KMS-11 (cell line): ENCODE data around the gene FBXW8.

Source experiments
- H2AFZ ChIP-seq: fragments of 200-600 bp; sonication (generic); 2 replicates; pipeline ENCODE4 v1.6.1; 2016; ENCODE audit warnings: antibody characterized with exemption, mixed run types, low read depth
- H3K27ac ChIP-seq: fragments of 200-600 bp; sonication (generic); 2 replicates; pipeline ENCODE4 v1.6.1; 2016; ENCODE audit warnings: mild to moderate bottlenecking, mixed run types
- H3K27me3 ChIP-seq: fragments of 200-600 bp; sonication (generic); 2 replicates; pipeline ENCODE4 v1.6.1; 2017; ENCODE audit warnings: mild to moderate bottlenecking, low read depth, mixed run types, moderate library complexity; ENCODE audit not compliant: insufficient read depth
- H3K36me3 ChIP-seq: fragments of 200-600 bp; sonication (generic); 2 replicates; pipeline ENCODE4 v1.6.1; 2017; ENCODE audit warnings: mild to moderate bottlenecking, mixed run types; ENCODE audit not compliant: insufficient read depth
- H3K4me1 ChIP-seq: fragments of 200-600 bp; sonication (generic); 2 replicates; pipeline ENCODE4 v1.6.1; 2016; ENCODE audit warnings: mild to moderate bottlenecking, low read depth, mixed run types; ENCODE audit not compliant: poor library complexity, severe bottlenecking
- H3K4me2 ChIP-seq: fragments of 200-600 bp; sonication (generic); 2 replicates; pipeline ENCODE4 v1.7.0; 2016; ENCODE audit warnings: mild to moderate bottlenecking, mixed run types
- H3K4me3 ChIP-seq: fragments of 200-600 bp; sonication (generic); IDR thresholded peaks from 2 replicates; pipeline ENCODE4 v1.6.1; 2017; ENCODE audit warnings: low read depth, low read length, mixed read lengths; ENCODE audit not compliant: insufficient read depth
- H3K79me2 ChIP-seq: fragments of 200-600 bp; sonication (generic); 2 replicates; pipeline ENCODE4 v1.6.1; 2016; ENCODE audit warnings: low read depth, mixed run types; ENCODE audit not compliant: insufficient read depth
- H3K9ac ChIP-seq: fragments of 200-600 bp; sonication (generic); 2 replicates; pipeline ENCODE4 v1.6.1; 2016; ENCODE audit warnings: mild to moderate bottlenecking, mixed run types
- H4K20me1 ChIP-seq: fragments of 200-600 bp; sonication (generic); 2 replicates; pipeline ENCODE4 v1.6.1; 2016; ENCODE audit warnings: mild to moderate bottlenecking, mixed run types; ENCODE audit not compliant: insufficient read depth
- CTCF ChIP-seq: fragments of 200-600 bp; sonication (generic); conservative IDR thresholded peaks from 2 replicates; pipeline ENCODE4 v1.6.1; 2017; ENCODE audit warnings: low read depth, mild to moderate bottlenecking, antibody characterized with exemption, low read length, moderate library complexity, mixed read lengths

The FBXW8 gene

GRCh38 chr12:117027251-117028086 lies 116.7 kb downstream of the FBXW8 start:
- H3K9ac ChIP-seq, result no peak overlapping the region
- no peak overlapping the region for H2AFZ ChIP-seq
- H3K4me2 ChIP-seq, result no peak overlapping the region
- no peak overlapping the region for H3K27ac ChIP-seq
- H3K79me2 ChIP-seq, result no peaks in the 10 kb centered on the region
- TF ChIP-seq CTCF, result no peak
- H3K36me3 ChIP-seq, result no peaks in the 10 kb centered on the region
- peaks cover 33% of the 10 kb centered on the region for H3K4me1 ChIP-seq
- H4K20me1 ChIP-seq, result no peaks in the 10 kb centered on the region
- no peak overlapping the region for H3K4me3 ChIP-seq
- H3K27me3 ChIP-seq, result no peaks in the 10 kb centered on the region

GRCh38 chr12:117028254-117028653 lies 117.5 kb downstream of the FBXW8 start:
- H3K4me2 ChIP-seq, result no peak overlapping the region
- no peaks in the 10 kb centered on the region for H3K79me2 ChIP-seq
- TF ChIP-seq CTCF, result no peak

GRCh38 chr12:117030187-117030900 lies 119.6 kb downstream of the FBXW8 start:
- H3K36me3 ChIP-seq, result no peaks in the 10 kb centered on the region
- no peak overlapping the region for H3K4me3 ChIP-seq
- no peak for TF ChIP-seq CTCF
- no peak overlapping the region for H3K9ac ChIP-seq
- no peaks in the 10 kb centered on the region for H3K79me2 ChIP-seq
- H3K4me2 ChIP-seq, result no peak overlapping the region
- no peaks in the 10 kb centered on the region for H4K20me1 ChIP-seq
- H2AFZ ChIP-seq, result no peak overlapping the region
- no peaks in the 10 kb centered on the region for H3K27me3 ChIP-seq
- H3K4me1 ChIP-seq, result peaks cover 15% of the 10 kb centered on the region
- H3K27ac ChIP-seq, result no peak overlapping the region

More at GRCh38 chr12:117028254-117028653, 117.5 kb downstream of the FBXW8 start:
- Histone ChIP-seq H2AFZ (no peak overlapping the region), H3K4me3 (no peak overlapping the region), H3K4me1 (peaks cover 32% of the 10 kb centered on the region), H3K27ac (no peak overlapping the region), H3K27me3 (no peaks in the 10 kb centered on the region), H3K9ac (no peak overlapping the region), H4K20me1 (no peaks in the 10 kb centered on the region), H3K36me3 (no peaks in the 10 kb centered on the region)

- H3K4me1 ChIP-seq, result no peaks in the 10 kb centered on the region
- H3K27me3 ChIP-seq, result no peaks in the 10 kb centered on the region
Observed at GRCh38 chr12:117031843-117032592, 121.3 kb downstream of the FBXW8 start.

More at GRCh38 chr12:117031843-117032592, 121.3 kb downstream of the FBXW8 start:
- no peaks in the 10 kb centered on the region for H3K36me3 ChIP-seq
- H3K4me3 ChIP-seq, result no peak overlapping the region
- H4K20me1 ChIP-seq, result no peaks in the 10 kb centered on the region
- H3K79me2 ChIP-seq, result no peaks in the 10 kb centered on the region
- no peak overlapping the region for H3K9ac ChIP-seq
- TF ChIP-seq CTCF, result no peak
- no peak overlapping the region for H3K27ac ChIP-seq
- H2AFZ ChIP-seq, result no peak overlapping the region
- no peak overlapping the region for H3K4me2 ChIP-seq
